ENCODE measurements around the gene C17orf114.

Gene C17orf114

GRCh38 chr17:4823373-4824089 lies 21.4 kb upstream of the C17orf114 start:
- peaks cover 0 to 19% of the 10 kb centered on the region in 2 experiments; a peak in 2 of 3 replicates for H3K36me3 ChIP-seq (ENCODE audit: control insufficient read depth in 2 of 2, insufficient read depth in 1 of 2, low read length in 2 of 2)
- no peaks in the 10 kb centered on the region for H3K9me3 ChIP-seq (ENCODE audit: control insufficient read depth, insufficient read depth, low read depth, low read length)
- H3K4me3 ChIP-seq (ENCODE audit: low read depth, low read length): no peak overlapping the region
- ChIA-PET CTCF (interaction anchor here (0.5 kb wide), 1 partner anchor 40 kb away, joined by 5 read pairs; no protein-coding TSS in a partner anchor), POLR2A (no interaction called here)
- TF ChIP-seq ZNF433 (tag by site-specific recombination; IDR thresholded peaks at IDR 0.05; ENCODE audit: low read depth) (no peak), ZNF426 (tag by site-specific recombination; IDR thresholded peaks at IDR 0.05) (no peak), ZNF211 (tag by site-specific recombination; IDR thresholded peaks at IDR 0.05; ENCODE audit: low read depth) (no peak)
- no peak overlapping the region for H3K27ac ChIP-seq (ENCODE audit: extremely low read depth, low read depth, low read length)
- no peaks in the 10 kb centered on the region for H3K4me1 ChIP-seq (ENCODE audit: control insufficient read depth, insufficient read depth, low read length)

DNA sequence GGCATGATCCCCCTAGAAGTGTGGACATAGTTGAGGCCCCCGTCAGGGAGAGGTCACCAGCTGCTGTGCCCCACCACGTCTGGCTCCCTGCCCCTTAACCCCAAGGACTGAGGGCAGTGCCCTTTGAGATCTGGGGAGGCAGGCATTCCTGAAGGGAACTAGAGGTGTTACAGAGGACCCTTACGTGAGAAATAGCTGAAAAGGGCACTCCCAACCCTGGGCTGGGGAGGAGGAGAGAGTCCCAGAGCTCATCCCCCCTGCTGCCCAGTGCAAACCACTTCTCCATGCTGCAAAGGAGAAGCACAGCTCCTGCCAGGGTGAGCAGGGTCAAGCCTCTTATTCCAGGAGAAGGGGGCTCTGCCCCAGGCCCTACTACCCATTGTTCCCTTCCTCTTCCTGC lies 20.7 kb upstream of the C17orf114 start:
- no peak for TF ChIP-seq ZBTB7A (tag by site-specific recombination; IDR thresholded peaks at IDR 0.05; ENCODE audit: low read depth)
- no peak for TF ChIP-seq ZNF354C (tag by site-specific recombination; IDR thresholded peaks at IDR 0.05; ENCODE audit: borderline replicate concordance, low read depth)
- TF ChIP-seq ZFP69B (tag by site-specific recombination; IDR thresholded peaks at IDR 0.05): no peak
- TF ChIP-seq TRIM28 (IDR thresholded peaks at IDR 0.05; ENCODE audit: borderline replicate concordance, low read length): no peak
- TF ChIP-seq, protein P1, sequence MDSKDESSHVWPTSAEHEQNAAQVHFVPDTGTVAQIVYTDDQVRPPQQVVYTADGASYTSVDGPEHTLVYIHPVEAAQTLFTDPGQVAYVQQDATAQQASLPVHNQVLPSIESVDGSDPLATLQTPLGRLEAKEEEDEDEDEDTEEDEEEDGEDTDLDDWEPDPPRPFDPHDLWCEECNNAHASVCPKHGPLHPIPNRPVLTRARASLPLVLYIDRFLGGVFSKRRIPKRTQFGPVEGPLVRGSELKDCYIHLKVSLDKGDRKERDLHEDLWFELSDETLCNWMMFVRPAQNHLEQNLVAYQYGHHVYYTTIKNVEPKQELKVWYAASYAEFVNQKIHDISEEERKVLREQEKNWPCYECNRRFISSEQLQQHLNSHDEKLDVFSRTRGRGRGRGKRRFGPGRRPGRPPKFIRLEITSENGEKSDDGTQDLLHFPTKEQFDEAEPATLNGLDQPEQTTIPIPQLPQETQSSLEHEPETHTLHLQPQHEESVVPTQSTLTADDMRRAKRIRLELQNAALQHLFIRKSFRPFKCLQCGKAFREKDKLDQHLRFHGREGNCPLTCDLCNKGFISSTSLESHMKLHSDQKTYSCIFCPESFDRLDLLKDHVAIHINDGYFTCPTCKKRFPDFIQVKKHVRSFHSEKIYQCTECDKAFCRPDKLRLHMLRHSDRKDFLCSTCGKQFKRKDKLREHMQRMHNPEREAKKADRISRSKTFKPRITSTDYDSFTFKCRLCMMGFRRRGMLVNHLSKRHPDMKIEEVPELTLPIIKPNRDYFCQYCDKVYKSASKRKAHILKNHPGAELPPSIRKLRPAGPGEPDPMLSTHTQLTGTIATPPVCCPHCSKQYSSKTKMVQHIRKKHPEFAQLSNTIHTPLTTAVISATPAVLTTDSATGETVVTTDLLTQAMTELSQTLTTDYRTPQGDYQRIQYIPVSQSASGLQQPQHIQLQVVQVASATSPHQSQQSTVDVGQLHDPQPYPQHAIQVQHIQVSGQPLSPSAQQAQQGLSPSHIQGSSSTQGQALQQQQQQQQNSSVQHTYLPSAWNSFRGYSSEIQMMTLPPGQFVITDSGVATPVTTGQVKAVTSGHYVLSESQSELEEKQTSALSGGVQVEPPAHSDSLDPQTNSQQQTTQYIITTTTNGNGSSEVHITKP (tag by site-specific recombination; IDR thresholded peaks at IDR 0.05): no peak
- TF ChIP-seq ZNF223 (tag by site-specific recombination; IDR thresholded peaks at IDR 0.05): no peak
- TF ChIP-seq, protein P2, sequence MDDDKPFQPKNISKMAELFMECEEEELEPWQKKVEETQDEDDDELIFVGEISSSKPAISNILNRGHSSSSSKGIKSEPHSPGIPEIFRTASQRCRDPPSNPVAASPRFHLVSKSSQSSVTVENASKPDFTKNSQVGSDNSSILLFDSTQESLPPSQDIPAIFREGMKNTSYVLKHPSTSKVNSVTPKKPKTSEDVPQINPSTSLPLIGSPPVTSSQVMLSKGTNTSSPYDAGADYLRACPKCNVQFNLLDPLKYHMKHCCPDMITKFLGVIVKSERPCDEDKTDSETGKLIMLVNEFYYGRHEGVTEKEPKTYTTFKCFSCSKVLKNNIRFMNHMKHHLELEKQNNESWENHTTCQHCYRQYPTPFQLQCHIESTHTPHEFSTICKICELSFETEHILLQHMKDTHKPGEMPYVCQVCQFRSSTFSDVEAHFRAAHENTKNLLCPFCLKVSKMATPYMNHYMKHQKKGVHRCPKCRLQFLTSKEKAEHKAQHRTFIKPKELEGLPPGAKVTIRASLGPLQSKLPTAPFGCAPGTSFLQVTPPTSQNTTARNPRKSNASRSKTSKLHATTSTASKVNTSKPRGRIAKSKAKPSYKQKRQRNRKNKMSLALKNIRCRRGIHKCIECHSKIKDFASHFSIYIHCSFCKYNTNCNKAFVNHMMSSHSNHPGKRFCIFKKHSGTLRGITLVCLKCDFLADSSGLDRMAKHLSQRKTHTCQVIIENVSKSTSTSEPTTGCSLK (tag by site-specific recombination; IDR thresholded peaks at IDR 0.05): no peak
- no peak for TF ChIP-seq ZNF596 (tag by site-specific recombination; IDR thresholded peaks at IDR 0.05)
- TF ChIP-seq, protein P3, sequence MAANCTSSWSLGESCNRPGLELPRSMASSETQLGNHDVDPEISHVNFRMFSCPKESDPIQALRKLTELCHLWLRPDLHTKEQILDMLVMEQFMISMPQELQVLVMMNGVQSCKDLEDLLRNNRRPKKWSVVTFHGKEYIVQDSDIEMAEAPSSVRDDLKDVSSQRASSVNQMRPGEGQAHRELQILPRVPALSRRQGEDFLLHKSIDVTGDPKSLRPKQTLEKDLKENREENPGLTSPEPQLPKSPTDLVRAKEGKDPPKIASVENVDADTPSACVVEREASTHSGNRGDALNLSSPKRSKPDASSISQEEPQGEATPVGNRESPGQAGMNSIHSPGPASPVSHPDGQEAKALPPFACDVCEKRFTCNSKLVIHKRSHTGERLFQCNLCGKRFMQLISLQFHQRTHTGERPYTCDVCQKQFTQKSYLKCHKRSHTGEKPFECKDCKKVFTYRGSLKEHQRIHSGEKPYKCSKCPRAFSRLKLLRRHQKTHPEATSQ (tag by site-specific recombination; IDR thresholded peaks at IDR 0.05): no peak
- no peak for TF ChIP-seq ZNF426 (tag by site-specific recombination; IDR thresholded peaks at IDR 0.05)
- TF ChIP-seq ZNF146 (tag by site-specific recombination; IDR thresholded peaks at IDR 0.05): no peak
- no peak for TF ChIP-seq ZNF521 (tag by site-specific recombination; IDR thresholded peaks at IDR 0.05)
- no peak for TF ChIP-seq ZNF555 (tag by site-specific recombination; conservative IDR thresholded peaks at IDR 0.05)
- no peak for TF ChIP-seq OVOL3 (tag by site-specific recombination; IDR thresholded peaks at IDR 0.05)
- no peak for TF ChIP-seq SP3 (tag by site-specific recombination; IDR thresholded peaks at IDR 0.05)
- TF ChIP-seq ZNF23 (tag by site-specific recombination; IDR thresholded peaks at IDR 0.05; ENCODE audit: borderline replicate concordance): no peak
- TF ChIP-seq, protein P4, sequence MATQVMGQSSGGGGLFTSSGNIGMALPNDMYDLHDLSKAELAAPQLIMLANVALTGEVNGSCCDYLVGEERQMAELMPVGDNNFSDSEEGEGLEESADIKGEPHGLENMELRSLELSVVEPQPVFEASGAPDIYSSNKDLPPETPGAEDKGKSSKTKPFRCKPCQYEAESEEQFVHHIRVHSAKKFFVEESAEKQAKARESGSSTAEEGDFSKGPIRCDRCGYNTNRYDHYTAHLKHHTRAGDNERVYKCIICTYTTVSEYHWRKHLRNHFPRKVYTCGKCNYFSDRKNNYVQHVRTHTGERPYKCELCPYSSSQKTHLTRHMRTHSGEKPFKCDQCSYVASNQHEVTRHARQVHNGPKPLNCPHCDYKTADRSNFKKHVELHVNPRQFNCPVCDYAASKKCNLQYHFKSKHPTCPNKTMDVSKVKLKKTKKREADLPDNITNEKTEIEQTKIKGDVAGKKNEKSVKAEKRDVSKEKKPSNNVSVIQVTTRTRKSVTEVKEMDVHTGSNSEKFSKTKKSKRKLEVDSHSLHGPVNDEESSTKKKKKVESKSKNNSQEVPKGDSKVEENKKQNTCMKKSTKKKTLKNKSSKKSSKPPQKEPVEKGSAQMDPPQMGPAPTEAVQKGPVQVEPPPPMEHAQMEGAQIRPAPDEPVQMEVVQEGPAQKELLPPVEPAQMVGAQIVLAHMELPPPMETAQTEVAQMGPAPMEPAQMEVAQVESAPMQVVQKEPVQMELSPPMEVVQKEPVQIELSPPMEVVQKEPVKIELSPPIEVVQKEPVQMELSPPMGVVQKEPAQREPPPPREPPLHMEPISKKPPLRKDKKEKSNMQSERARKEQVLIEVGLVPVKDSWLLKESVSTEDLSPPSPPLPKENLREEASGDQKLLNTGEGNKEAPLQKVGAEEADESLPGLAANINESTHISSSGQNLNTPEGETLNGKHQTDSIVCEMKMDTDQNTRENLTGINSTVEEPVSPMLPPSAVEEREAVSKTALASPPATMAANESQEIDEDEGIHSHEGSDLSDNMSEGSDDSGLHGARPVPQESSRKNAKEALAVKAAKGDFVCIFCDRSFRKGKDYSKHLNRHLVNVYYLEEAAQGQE (tag by site-specific recombination; IDR thresholded peaks at IDR 0.05): no peak
- TF ChIP-seq ZNF76 (tag by site-specific recombination; IDR thresholded peaks at IDR 0.05; ENCODE audit: borderline replicate concordance, low read depth): no peak
- POLR2A ChIA-PET: no interaction called here
- Histone ChIP-seq H3K9me3 (ENCODE audit: control insufficient read depth, insufficient read depth, low read depth, low read length) (no peaks in the 10 kb centered on the region), H3K27ac (ENCODE audit: extremely low read depth, low read depth, low read length) (no peak overlapping the region), H3K36me3 (ENCODE audit: control insufficient read depth in 2 of 2, insufficient read depth in 1 of 2, low read length in 2 of 2) (peaks cover 0 to 21% of the 10 kb centered on the region in 2 experiments; a peak in 2 of 3 replicates), H3K4me3 (ENCODE audit: low read depth, low read length) (no peak overlapping the region), H3K4me1 (ENCODE audit: control insufficient read depth, insufficient read depth, low read length) (no peaks in the 10 kb centered on the region)
- CTCF ChIA-PET: interaction anchor here (0.5 kb wide), 1 partner anchor 40 kb away, joined by 5 read pairs; no protein-coding TSS in a partner anchor

Data from HEK293 (cell line).